Measurements from ENCODE around the gene FNIP2.
"Not testable (repeated sequence)": the region's sequence is repeated elsewhere in the genome, so short reads cannot be mapped to it uniquely, and the experiment has no call there.

Gene FNIP2

GRCh38 chr4:158739600-158739999 lies 29.2 kb upstream of the FNIP2 start:
- Histone ChIP-seq H3K9ac (no peak overlapping the region), H3K27ac (no peak overlapping the region), H3K9me3 (ENCODE audit: control insufficient read depth, low read length) (peaks cover 3% of the 10 kb centered on the region), H3K4me1 (no peaks in the 10 kb centered on the region), H3K4me3 (ENCODE audit: low read depth, low read length) (no peak overlapping the region), H3K27me3 (ENCODE audit: control insufficient read depth, insufficient read depth, low read length) (no peaks in the 10 kb centered on the region), H3K36me3 (ENCODE audit: control insufficient read depth, insufficient read depth, low read length) (no peaks in the 10 kb centered on the region), H2AFZ (no peak overlapping the region), H3K4me2 (ENCODE audit: low read length) (no peak overlapping the region), H3K79me2 (no peaks in the 10 kb centered on the region)
- no peak for TF ChIP-seq CTCF (IDR thresholded peaks at IDR 0.05)

GRCh38 chr4:158741326-158742021 lies 27.4 kb upstream of the FNIP2 start:
- Histone ChIP-seq H2AFZ (no peak overlapping the region), H3K27me3 (ENCODE audit: control insufficient read depth, insufficient read depth, low read length) (no peaks in the 10 kb centered on the region), H3K36me3 (ENCODE audit: control insufficient read depth, insufficient read depth, low read length) (no peaks in the 10 kb centered on the region), H3K4me1 (no peaks in the 10 kb centered on the region), H3K4me2 (ENCODE audit: low read length) (no peak overlapping the region), H3K27ac (no peak overlapping the region), H3K9me3 (ENCODE audit: control insufficient read depth, low read length) (peaks cover 3% of the 10 kb centered on the region), H3K4me3 (ENCODE audit: low read depth, low read length) (no peak overlapping the region), H3K79me2 (no peaks in the 10 kb centered on the region), H3K9ac (no peak overlapping the region)
- no peak for TF ChIP-seq CTCF (IDR thresholded peaks at IDR 0.05)

- H3K79me2 ChIP-seq; H3K4me1 ChIP-seq; H3K9ac ChIP-seq; H3K4me2 ChIP-seq (ENCODE audit: low read length); H3K27ac ChIP-seq; H3K27me3 ChIP-seq (ENCODE audit: control insufficient read depth, insufficient read depth, low read length); H2AFZ ChIP-seq; H3K4me3 ChIP-seq (ENCODE audit: low read depth, low read length); H3K36me3 ChIP-seq (ENCODE audit: control insufficient read depth, insufficient read depth, low read length); H3K9me3 ChIP-seq (ENCODE audit: control insufficient read depth, low read length): not testable (repeated sequence)
Observed at GRCh38 chr4:158746537-158746936, 22.3 kb upstream of the FNIP2 start.

GRCh38 chr4:158750379-158750778 lies 18.4 kb upstream of the FNIP2 start:
- no peak for TF ChIP-seq CTCF (IDR thresholded peaks at IDR 0.05)
- H3K4me3 ChIP-seq (ENCODE audit: low read depth, low read length): no peak overlapping the region
- no peaks in the 10 kb centered on the region for H3K36me3 ChIP-seq (ENCODE audit: control insufficient read depth, insufficient read depth, low read length)
- H3K4me2 ChIP-seq (ENCODE audit: low read length): no peak overlapping the region
- H3K4me1 ChIP-seq: no peaks in the 10 kb centered on the region
- no peak overlapping the region for H3K9ac ChIP-seq
- H3K27me3 ChIP-seq (ENCODE audit: control insufficient read depth, insufficient read depth, low read length): no peaks in the 10 kb centered on the region
- no peaks in the 10 kb centered on the region for H3K79me2 ChIP-seq
- H3K9me3 ChIP-seq (ENCODE audit: control insufficient read depth, low read length): no peaks in the 10 kb centered on the region
- no peak overlapping the region for H2AFZ ChIP-seq
- H3K27ac ChIP-seq: no peak overlapping the region

- H3K27ac ChIP-seq: no peak overlapping the region
- no peak overlapping the region for H3K4me2 ChIP-seq (ENCODE audit: low read length)
- H3K4me1 ChIP-seq: no peaks in the 10 kb centered on the region
- no peaks in the 10 kb centered on the region for H3K27me3 ChIP-seq (ENCODE audit: control insufficient read depth, insufficient read depth, low read length)
- H3K36me3 ChIP-seq (ENCODE audit: control insufficient read depth, insufficient read depth, low read length): no peaks in the 10 kb centered on the region
- H3K4me3 ChIP-seq (ENCODE audit: low read depth, low read length): no peak overlapping the region
- no peaks in the 10 kb centered on the region for H3K79me2 ChIP-seq
- no peak overlapping the region for H2AFZ ChIP-seq
- no peaks in the 10 kb centered on the region for H3K9me3 ChIP-seq (ENCODE audit: control insufficient read depth, low read length)
- no peak overlapping the region for H3K9ac ChIP-seq
- no peak for TF ChIP-seq CTCF (IDR thresholded peaks at IDR 0.05)
Observed at GRCh38 chr4:158754385-158755180, 14.2 kb upstream of the FNIP2 start.

GRCh38 chr4:158755819-158756218 lies 13.0 kb upstream of the FNIP2 start:
- H2AFZ ChIP-seq: not testable (repeated sequence)

More at GRCh38 chr4:158755819-158756218, 13.0 kb upstream of the FNIP2 start:
- H3K27ac ChIP-seq; H3K4me1 ChIP-seq; H3K9me3 ChIP-seq (ENCODE audit: control insufficient read depth, low read length); H3K79me2 ChIP-seq; H3K9ac ChIP-seq; H3K4me3 ChIP-seq (ENCODE audit: low read depth, low read length); H3K4me2 ChIP-seq (ENCODE audit: low read length); H3K36me3 ChIP-seq (ENCODE audit: control insufficient read depth, insufficient read depth, low read length); H3K27me3 ChIP-seq (ENCODE audit: control insufficient read depth, insufficient read depth, low read length): not testable (repeated sequence)

Data from parathyroid adenoma (tissue), 2 donors.